HEK293 (cell line): ENCODE results near the gene WWTR1.

Experiments used
- CTCF ChIA-PET: fragments of 350-600 bp; formaldehyde crosslinking; extraction: SDS; loops from one replicate; lab custom pipeline; 2021; ENCODE audit warnings: antibody characterized with exemption; lab: Yijun Ruan, JAX
- POLR2A ChIA-PET: fragments of 300-600 bp; formaldehyde crosslinking; extraction: SDS; loops from one replicate; lab custom pipeline; 2020; ENCODE audit warnings: antibody characterized with exemption, inconsistent platforms; lab: Yijun Ruan, JAX
- H3K27ac ChIP-seq: fragments of 200-500 bp; sonication (Bioruptor generic); 2 replicates; pipeline ENCODE4 v1.5.1; 2014; ENCODE audit warnings: low read depth, low read length, control low read depth, inconsistent platforms; ENCODE audit errors: extremely low read depth
- H3K36me3 ChIP-seq, 2 experiments: fragments of 200-500 bp in 1 of 2; sonication (Bioruptor generic) in 1 of 2; 1 replicate in 1 of 2; 2 replicates in 1 of 2; pipeline ENCODE4 v1.5.1; 2014 to 2017; ENCODE audit warnings: inconsistent platforms in 2 of 2, low read length in 2 of 2; ENCODE audit not compliant: control insufficient read depth in 2 of 2, insufficient read depth in 1 of 2
- H3K4me1 ChIP-seq: fragments of 200-500 bp; sonication (Bioruptor generic); 2 replicates; pipeline ENCODE4 v1.5.1; 2014; ENCODE audit warnings: mild to moderate bottlenecking, low read length, inconsistent platforms; ENCODE audit not compliant: control insufficient read depth, insufficient read depth
- H3K4me3 ChIP-seq: 2 replicates; pipeline ENCODE4 v1.5.1; 2011; ENCODE audit warnings: low read depth, mild to moderate bottlenecking, control low read depth, low read length, moderate library complexity
- H3K9me3 ChIP-seq: fragments of 200-500 bp; sonication (Bioruptor generic); 2 replicates; pipeline ENCODE4 v1.5.1; 2014; ENCODE audit warnings: low read depth, low read length, inconsistent platforms; ENCODE audit not compliant: control insufficient read depth, insufficient read depth
- BCL11A ChIP-seq: fragments of 450-650 bp; formaldehyde crosslinking; IDR thresholded peaks from 2 replicates; pipeline ENCODE4 v1.5.1; 2016; ENCODE audit warnings: low read depth, missing biosample characterization, missing genetic modification characterization
- EGR2 ChIP-seq: fragments of 450-650 bp; formaldehyde crosslinking; IDR thresholded peaks from 2 replicates; pipeline ENCODE4 v1.5.1; 2016; ENCODE audit warnings: low read depth, missing biosample characterization, missing genetic modification characterization
- HOXD13 ChIP-seq: sonication (generic); formaldehyde crosslinking; IDR thresholded peaks from 2 replicates; pipeline ENCODE4 v1.8.0; 2022; ENCODE audit warnings: missing genetic modification reagents, borderline replicate concordance
- IKZF3 ChIP-seq: fragments of 450-650 bp; IDR thresholded peaks from 2 replicates; pipeline ENCODE4 v1.5.0; 2018; ENCODE audit warnings: missing biosample characterization, mild to moderate bottlenecking, missing genetic modification characterization, moderate library complexity
- ZBTB17 ChIP-seq: fragments of 450-650 bp; formaldehyde crosslinking; IDR thresholded peaks from 2 replicates; pipeline ENCODE4 v1.5.1; 2016; ENCODE audit warnings: missing biosample characterization, missing genetic modification characterization
- ZNF24 ChIP-seq: fragments of 450-650 bp; formaldehyde crosslinking; IDR thresholded peaks from 2 replicates; pipeline ENCODE4 v1.5.1; 2016; ENCODE audit warnings: missing biosample characterization, missing genetic modification characterization
- ZNF391 ChIP-seq: fragments of 450-650 bp; formaldehyde crosslinking; IDR thresholded peaks from 2 replicates; pipeline ENCODE4 v1.5.1; 2016; ENCODE audit warnings: low read depth, missing biosample characterization, missing genetic modification characterization, borderline replicate concordance
- ZNF510 ChIP-seq: fragments of 450-650 bp; formaldehyde crosslinking; IDR thresholded peaks from 2 replicates; pipeline ENCODE4 v1.5.1; 2018; ENCODE audit warnings: mild to moderate bottlenecking, missing genetic modification characterization, missing biosample characterization; ENCODE audit not compliant: insufficient replicate concordance
- ZNF549 ChIP-seq: fragments of 450-650 bp; IDR thresholded peaks from 2 replicates; pipeline ENCODE4 v1.5.1; 2018; ENCODE audit warnings: missing biosample characterization, missing genetic modification characterization, mild to moderate bottlenecking, inconsistent platforms, moderate library complexity
- ZNF561 ChIP-seq: fragments of 450-650 bp; IDR thresholded peaks from 2 replicates; pipeline ENCODE4 v1.5.1; 2018; ENCODE audit warnings: missing biosample characterization, missing genetic modification characterization, borderline replicate concordance
- ZNF624 ChIP-seq: fragments of 450-650 bp; formaldehyde crosslinking; IDR thresholded peaks from 2 replicates; pipeline ENCODE4 v1.5.1; 2017; ENCODE audit warnings: missing biosample characterization, missing genetic modification characterization
- ZNF670 ChIP-seq: fragments of 450-650 bp; formaldehyde crosslinking; IDR thresholded peaks from 2 replicates; pipeline ENCODE4 v1.5.1; 2016; ENCODE audit warnings: missing biosample characterization, missing genetic modification characterization, low read depth
- ZNF776 ChIP-seq: fragments of 450-650 bp; formaldehyde crosslinking; IDR thresholded peaks from 2 replicates; pipeline ENCODE4 v1.5.0; 2017; ENCODE audit warnings: missing biosample characterization, missing genetic modification characterization, borderline replicate concordance
- ZNF830 ChIP-seq: fragments of 450-650 bp; IDR thresholded peaks from 2 replicates; pipeline ENCODE4 v1.5.0; 2018; ENCODE audit warnings: missing biosample characterization, missing genetic modification characterization, low read depth, mild to moderate bottlenecking, moderate library complexity
- TF ChIP-seq, protein P1 (sequence below): fragments of 450-650 bp; formaldehyde crosslinking; IDR thresholded peaks from 2 replicates; pipeline ENCODE4 v1.5.1; 2016; ENCODE audit warnings: missing biosample characterization, missing genetic modification characterization
- TF ChIP-seq, protein P2 (sequence below): fragments of 450-650 bp; formaldehyde crosslinking; conservative IDR thresholded peaks from 2 replicates; pipeline ENCODE4 v1.5.1; 2016; ENCODE audit warnings: low read depth, missing biosample characterization, missing genetic modification characterization
- TF ChIP-seq, protein P3 (sequence below): fragments of 450-650 bp; formaldehyde crosslinking; IDR thresholded peaks from 2 replicates; pipeline ENCODE4 v1.5.1; 2016; ENCODE audit warnings: missing biosample characterization, missing genetic modification characterization
- TF ChIP-seq, protein P4 (sequence below): fragments of 450-650 bp; formaldehyde crosslinking; IDR thresholded peaks from 2 replicates; pipeline ENCODE4 v1.5.1; 2016; ENCODE audit warnings: missing biosample characterization, missing genetic modification characterization
- TF ChIP-seq, protein P5 (sequence below): fragments of 450-650 bp; formaldehyde crosslinking; IDR thresholded peaks from 2 replicates; pipeline ENCODE4 v1.5.1; 2016; ENCODE audit warnings: missing biosample characterization, missing genetic modification characterization, borderline replicate concordance

The WWTR1 gene

DNA sequence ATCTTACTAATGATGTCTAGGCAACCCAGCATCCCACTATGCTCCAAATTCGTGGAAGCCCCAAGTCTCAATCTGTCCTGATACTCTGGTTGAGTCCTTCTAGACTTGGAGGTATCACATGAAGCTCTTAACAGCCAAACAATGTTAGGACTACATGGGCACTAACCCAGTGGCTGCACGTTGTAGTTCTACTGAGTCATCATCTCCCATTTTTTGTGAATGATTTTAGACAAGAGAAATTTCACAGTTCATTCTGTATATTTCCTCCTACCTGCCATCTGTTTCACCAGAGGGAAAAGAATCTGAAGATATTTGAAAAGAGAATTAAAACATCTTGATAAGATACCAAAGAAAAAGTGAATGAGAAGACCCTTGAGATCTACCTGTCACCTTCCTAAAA, 9.8 kb upstream of the WWTR1 start:
- TF ChIP-seq ZNF24 (tag by site-specific recombination), result no peak
- TF ChIP-seq, protein P1, sequence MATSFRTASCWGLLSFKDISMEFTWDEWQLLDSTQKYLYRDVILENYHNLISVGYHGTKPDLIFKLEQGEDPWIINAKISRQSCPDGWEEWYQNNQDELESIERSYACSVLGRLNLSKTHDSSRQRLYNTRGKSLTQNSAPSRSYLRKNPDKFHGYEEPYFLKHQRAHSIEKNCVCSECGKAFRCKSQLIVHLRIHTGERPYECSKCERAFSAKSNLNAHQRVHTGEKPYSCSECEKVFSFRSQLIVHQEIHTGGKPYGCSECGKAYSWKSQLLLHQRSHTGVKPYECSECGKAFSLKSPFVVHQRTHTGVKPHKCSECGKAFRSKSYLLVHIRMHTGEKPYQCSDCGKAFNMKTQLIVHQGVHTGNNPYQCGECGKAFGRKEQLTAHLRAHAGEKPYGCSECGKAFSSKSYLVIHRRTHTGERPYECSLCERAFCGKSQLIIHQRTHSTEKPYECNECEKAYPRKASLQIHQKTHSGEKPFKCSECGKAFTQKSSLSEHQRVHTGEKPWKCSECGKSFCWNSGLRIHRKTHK (tag by site-specific recombination), result no peak
- TF ChIP-seq ZNF510 (tag by site-specific recombination), result no peak
- no peak for TF ChIP-seq ZNF561 (tag by site-specific recombination)
- TF ChIP-seq EGR2, result no peak
- no peak for TF ChIP-seq HOXD13 (CRISPR knock-in tag)
- TF ChIP-seq ZNF830 (tag by site-specific recombination), result no peak
- TF ChIP-seq ZNF776, result no peak
- TF ChIP-seq ZNF391 (tag by site-specific recombination), result no peak
- TF ChIP-seq ZNF670 (tag by site-specific recombination), result no peak
- no peak for TF ChIP-seq BCL11A (tag by site-specific recombination)
- TF ChIP-seq, protein P2, sequence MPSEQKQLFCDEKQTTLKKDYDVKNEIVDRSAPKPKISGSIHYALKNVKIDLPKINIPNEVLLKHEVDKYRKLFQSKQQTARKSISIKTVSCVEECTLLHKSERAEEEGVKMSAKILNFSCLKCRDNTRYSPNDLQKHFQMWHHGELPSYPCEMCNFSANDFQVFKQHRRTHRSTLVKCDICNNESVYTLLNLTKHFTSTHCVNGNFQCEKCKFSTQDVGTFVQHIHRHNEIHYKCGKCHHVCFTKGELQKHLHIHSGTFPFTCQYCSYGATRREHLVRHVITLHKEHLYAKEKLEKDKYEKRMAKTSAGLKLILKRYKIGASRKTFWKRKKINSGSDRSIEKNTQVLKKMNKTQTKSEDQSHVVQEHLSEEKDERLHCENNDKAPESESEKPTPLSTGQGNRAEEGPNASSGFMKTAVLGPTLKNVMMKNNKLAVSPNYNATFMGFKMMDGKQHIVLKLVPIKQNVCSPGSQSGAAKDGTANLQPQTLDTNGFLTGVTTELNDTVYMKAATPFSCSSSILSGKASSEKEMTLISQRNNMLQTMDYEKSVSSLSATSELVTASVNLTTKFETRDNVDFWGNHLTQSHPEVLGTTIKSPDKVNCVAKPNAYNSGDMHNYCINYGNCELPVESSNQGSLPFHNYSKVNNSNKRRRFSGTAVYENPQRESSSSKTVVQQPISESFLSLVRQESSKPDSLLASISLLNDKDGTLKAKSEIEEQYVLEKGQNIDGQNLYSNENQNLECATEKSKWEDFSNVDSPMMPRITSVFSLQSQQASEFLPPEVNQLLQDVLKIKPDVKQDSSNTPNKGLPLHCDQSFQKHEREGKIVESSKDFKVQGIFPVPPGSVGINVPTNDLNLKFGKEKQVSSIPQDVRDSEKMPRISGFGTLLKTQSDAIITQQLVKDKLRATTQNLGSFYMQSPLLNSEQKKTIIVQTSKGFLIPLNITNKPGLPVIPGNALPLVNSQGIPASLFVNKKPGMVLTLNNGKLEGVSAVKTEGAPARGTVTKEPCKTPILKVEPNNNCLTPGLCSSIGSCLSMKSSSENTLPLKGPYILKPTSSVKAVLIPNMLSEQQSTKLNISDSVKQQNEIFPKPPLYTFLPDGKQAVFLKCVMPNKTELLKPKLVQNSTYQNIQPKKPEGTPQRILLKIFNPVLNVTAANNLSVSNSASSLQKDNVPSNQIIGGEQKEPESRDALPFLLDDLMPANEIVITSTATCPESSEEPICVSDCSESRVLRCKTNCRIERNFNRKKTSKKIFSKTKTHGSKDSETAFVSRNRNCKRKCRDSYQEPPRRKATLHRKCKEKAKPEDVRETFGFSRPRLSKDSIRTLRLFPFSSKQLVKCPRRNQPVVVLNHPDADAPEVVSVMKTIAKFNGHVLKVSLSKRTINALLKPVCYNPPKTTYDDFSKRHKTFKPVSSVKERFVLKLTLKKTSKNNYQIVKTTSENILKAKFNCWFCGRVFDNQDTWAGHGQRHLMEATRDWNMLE (tag by site-specific recombination), result no peak
- TF ChIP-seq ZBTB17 (tag by site-specific recombination), result no peak
- TF ChIP-seq, protein P3, sequence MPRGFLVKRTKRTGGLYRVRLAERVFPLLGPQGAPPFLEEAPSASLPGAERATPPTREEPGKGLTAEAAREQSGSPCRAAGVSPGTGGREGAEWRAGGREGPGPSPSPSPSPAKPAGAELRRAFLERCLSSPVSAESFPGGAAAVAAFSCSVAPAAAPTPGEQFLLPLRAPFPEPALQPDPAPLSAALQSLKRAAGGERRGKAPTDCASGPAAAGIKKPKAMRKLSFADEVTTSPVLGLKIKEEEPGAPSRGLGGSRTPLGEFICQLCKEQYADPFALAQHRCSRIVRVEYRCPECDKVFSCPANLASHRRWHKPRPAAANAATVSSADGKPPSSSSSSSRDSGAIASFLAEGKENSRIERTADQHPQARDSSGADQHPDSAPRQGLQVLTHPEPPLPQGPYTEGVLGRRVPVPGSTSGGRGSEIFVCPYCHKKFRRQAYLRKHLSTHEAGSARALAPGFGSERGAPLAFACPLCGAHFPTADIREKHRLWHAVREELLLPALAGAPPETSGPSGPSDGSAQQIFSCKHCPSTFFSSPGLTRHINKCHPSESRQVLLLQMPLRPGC (tag by site-specific recombination), result no peak
- TF ChIP-seq, protein P4, sequence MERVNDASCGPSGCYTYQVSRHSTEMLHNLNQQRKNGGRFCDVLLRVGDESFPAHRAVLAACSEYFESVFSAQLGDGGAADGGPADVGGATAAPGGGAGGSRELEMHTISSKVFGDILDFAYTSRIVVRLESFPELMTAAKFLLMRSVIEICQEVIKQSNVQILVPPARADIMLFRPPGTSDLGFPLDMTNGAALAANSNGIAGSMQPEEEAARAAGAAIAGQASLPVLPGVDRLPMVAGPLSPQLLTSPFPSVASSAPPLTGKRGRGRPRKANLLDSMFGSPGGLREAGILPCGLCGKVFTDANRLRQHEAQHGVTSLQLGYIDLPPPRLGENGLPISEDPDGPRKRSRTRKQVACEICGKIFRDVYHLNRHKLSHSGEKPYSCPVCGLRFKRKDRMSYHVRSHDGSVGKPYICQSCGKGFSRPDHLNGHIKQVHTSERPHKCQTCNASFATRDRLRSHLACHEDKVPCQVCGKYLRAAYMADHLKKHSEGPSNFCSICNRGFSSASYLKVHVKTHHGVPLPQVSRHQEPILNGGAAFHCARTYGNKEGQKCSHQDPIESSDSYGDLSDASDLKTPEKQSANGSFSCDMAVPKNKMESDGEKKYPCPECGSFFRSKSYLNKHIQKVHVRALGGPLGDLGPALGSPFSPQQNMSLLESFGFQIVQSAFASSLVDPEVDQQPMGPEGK (tag by site-specific recombination), result no peak
- H3K4me1 ChIP-seq, result no peaks in the 10 kb centered on the region
- H3K4me3 ChIP-seq, result no peak overlapping the region
- POLR2A ChIA-PET, result interaction anchor here (1.2 kb wide), 1 partner anchor 10 kb away, joined by 3 read pairs; the partner anchor contains the start of gene WWTR1
- CTCF ChIA-PET, result no interaction called here
- H3K36me3 ChIP-seq, result no peaks in the 10 kb centered on the region
- no peaks in the 10 kb centered on the region for H3K9me3 ChIP-seq
- no peak overlapping the region for H3K27ac ChIP-seq

DNA sequence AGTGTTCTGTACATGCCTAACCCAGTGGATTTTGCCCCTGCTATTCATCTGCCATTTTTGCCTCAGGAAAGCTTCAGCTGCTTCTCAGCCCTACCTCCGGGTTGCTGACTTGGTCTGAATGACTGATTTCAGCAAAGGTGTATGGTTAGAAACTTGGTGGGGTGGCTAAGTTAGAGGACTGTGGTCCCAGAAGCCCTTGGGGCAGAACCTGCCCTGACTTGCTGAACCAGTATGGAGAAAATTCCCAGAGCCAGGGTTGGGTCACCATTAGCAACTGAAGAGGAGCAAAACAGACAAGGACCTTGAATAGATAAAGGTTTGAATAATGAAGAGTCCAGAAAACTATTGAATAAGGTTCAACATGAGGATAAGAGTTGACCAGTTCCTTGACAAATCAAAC, 6.1 kb upstream of the WWTR1 start:
- Histone ChIP-seq H3K9me3 (no peaks in the 10 kb centered on the region), H3K27ac (no peak overlapping the region), H3K4me3 (no peak overlapping the region), H3K4me1 (no peaks in the 10 kb centered on the region; the same call in 1 of the 2 replicates), H3K36me3 (no peaks in the 10 kb centered on the region)
- ChIA-PET CTCF (no interaction called here), POLR2A (no interaction called here)
- TF ChIP-seq, protein P5, sequence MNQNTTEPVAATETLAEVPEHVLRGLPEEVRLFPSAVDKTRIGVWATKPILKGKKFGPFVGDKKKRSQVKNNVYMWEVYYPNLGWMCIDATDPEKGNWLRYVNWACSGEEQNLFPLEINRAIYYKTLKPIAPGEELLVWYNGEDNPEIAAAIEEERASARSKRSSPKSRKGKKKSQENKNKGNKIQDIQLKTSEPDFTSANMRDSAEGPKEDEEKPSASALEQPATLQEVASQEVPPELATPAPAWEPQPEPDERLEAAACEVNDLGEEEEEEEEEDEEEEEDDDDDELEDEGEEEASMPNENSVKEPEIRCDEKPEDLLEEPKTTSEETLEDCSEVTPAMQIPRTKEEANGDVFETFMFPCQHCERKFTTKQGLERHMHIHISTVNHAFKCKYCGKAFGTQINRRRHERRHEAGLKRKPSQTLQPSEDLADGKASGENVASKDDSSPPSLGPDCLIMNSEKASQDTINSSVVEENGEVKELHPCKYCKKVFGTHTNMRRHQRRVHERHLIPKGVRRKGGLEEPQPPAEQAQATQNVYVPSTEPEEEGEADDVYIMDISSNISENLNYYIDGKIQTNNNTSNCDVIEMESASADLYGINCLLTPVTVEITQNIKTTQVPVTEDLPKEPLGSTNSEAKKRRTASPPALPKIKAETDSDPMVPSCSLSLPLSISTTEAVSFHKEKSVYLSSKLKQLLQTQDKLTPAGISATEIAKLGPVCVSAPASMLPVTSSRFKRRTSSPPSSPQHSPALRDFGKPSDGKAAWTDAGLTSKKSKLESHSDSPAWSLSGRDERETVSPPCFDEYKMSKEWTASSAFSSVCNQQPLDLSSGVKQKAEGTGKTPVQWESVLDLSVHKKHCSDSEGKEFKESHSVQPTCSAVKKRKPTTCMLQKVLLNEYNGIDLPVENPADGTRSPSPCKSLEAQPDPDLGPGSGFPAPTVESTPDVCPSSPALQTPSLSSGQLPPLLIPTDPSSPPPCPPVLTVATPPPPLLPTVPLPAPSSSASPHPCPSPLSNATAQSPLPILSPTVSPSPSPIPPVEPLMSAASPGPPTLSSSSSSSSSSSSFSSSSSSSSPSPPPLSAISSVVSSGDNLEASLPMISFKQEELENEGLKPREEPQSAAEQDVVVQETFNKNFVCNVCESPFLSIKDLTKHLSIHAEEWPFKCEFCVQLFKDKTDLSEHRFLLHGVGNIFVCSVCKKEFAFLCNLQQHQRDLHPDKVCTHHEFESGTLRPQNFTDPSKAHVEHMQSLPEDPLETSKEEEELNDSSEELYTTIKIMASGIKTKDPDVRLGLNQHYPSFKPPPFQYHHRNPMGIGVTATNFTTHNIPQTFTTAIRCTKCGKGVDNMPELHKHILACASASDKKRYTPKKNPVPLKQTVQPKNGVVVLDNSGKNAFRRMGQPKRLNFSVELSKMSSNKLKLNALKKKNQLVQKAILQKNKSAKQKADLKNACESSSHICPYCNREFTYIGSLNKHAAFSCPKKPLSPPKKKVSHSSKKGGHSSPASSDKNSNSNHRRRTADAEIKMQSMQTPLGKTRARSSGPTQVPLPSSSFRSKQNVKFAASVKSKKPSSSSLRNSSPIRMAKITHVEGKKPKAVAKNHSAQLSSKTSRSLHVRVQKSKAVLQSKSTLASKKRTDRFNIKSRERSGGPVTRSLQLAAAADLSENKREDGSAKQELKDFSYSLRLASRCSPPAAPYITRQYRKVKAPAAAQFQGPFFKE (tag by site-specific recombination), result no peak
- TF ChIP-seq ZNF549 (tag by site-specific recombination) (no peak), IKZF3 (no peak), ZNF624 (tag by site-specific recombination) (no peak)
